Peyer's patch (tissue), 4 donors: Measurements from ENCODE around the gene PGBD5.

Experiments used
- POLR2A ChIP-seq, 2 donors: fragments of 450-650 bp; IDR thresholded peaks; one replicate each; pipeline ENCODE4 v1.5.1; 2017; ENCODE audit warnings: antibody characterized with exemption in 2 of 2, mild to moderate bottlenecking in 2 of 2, moderate library complexity in 2 of 2
- TF ChIP-seq, protein P1 (sequence below), 6 experiments: fragments of 450-650 bp in 4 of 6; fragments of 200-600 bp in 2 of 6; sonication (generic) in 1 of 6; IDR thresholded peaks; one replicate each; pipeline ENCODE4 v1.5.1; 2017 to 2019; ENCODE audit warnings: antibody characterized with exemption in 6 of 6, mild to moderate bottlenecking in 3 of 6, moderate library complexity in 1 of 6

- TF ChIP-seq, protein P1, sequence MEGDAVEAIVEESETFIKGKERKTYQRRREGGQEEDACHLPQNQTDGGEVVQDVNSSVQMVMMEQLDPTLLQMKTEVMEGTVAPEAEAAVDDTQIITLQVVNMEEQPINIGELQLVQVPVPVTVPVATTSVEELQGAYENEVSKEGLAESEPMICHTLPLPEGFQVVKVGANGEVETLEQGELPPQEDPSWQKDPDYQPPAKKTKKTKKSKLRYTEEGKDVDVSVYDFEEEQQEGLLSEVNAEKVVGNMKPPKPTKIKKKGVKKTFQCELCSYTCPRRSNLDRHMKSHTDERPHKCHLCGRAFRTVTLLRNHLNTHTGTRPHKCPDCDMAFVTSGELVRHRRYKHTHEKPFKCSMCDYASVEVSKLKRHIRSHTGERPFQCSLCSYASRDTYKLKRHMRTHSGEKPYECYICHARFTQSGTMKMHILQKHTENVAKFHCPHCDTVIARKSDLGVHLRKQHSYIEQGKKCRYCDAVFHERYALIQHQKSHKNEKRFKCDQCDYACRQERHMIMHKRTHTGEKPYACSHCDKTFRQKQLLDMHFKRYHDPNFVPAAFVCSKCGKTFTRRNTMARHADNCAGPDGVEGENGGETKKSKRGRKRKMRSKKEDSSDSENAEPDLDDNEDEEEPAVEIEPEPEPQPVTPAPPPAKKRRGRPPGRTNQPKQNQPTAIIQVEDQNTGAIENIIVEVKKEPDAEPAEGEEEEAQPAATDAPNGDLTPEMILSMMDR (IDR thresholded peaks at IDR 0.05) = no peak
- no peak for TF ChIP-seq POLR2A (IDR thresholded peaks at IDR 0.05)
These were observed 38.5 kb upstream of the PGBD5 start for GRCh38 chr1:230464671-230465070.
